Gastroesophageal sphincter (tissue), 4 donors: ENCODE data around the gene BEST4. TPM values are rescaled to one million over a fixed set of nuclear protein-coding genes. Genes with fewer than 3 reads are reported as not detected.
A peak's percentile ranks its signal among the peaks of the same experiment; 100 is the strongest.

Source experiments
- ATAC-seq: fragments of 150-250 bp; one replicate; pipeline ENCODE4 v1.9.1; 2016; ENCODE audit warnings: mild to moderate bottlenecking, moderate library complexity
- H3K27ac ChIP-seq, 4 donors: fragments of 200-600 bp; sonication (generic) in 3 of 4; 1 replicate in 3 of 4; 2 replicates in 1 of 4; pipeline ENCODE4 v1.5.1; 2016 to 2019
- H3K27me3 ChIP-seq: fragments of 200-600 bp; sonication (generic); one replicate; pipeline ENCODE4 v1.5.1; 2019
- H3K36me3 ChIP-seq, 2 donors: fragments of 200-600 bp; sonication (generic); one replicate each; pipeline ENCODE4 v1.5.1; 2019; ENCODE audit warnings: control low read depth in 1 of 2
- H3K4me1 ChIP-seq, 3 donors: fragments of 200-600 bp; sonication (generic); 1 replicate in 2 of 3; 2 replicates in 1 of 3; pipeline ENCODE4 v1.5.1; 2016 to 2019; ENCODE audit warnings: control low read depth in 2 of 3
- H3K4me3 ChIP-seq, 2 donors: fragments of 200-600 bp; sonication (generic); one replicate each; pipeline ENCODE4 v1.5.1; 2019; ENCODE audit warnings: mild to moderate bottlenecking in 1 of 2, moderate library complexity in 1 of 2
- H3K9me3 ChIP-seq, 3 donors: fragments of 200-600 bp; sonication (generic); one replicate each; pipeline ENCODE4 v1.5.1; 2017 to 2019; ENCODE audit warnings: control low read depth in 2 of 3
- CTCF ChIP-seq, 4 experiments: fragments of 200-600 bp in 2 of 4; fragments of 450-650 bp in 2 of 4; sonication (generic) in 1 of 4; IDR thresholded peaks; one replicate each; pipeline ENCODE4 v1.5.1; 2017 to 2019; ENCODE audit warnings: antibody characterized with exemption in 4 of 4, mild to moderate bottlenecking in 2 of 4, moderate library complexity in 2 of 4
- EP300 ChIP-seq: sonication (generic); formaldehyde crosslinking; IDR thresholded peaks from one replicate; pipeline ENCODE4 v1.6.1; 2017; ENCODE audit warnings: antibody characterized with exemption, mild to moderate bottlenecking
- POLR2A ChIP-seq, 2 donors: fragments of 450-650 bp; IDR thresholded peaks; one replicate each; pipeline ENCODE4 v1.6.1; 2017; ENCODE audit warnings: antibody characterized with exemption in 2 of 2, mild to moderate bottlenecking in 2 of 2, moderate library complexity in 1 of 2
- POLR2AphosphoS5 ChIP-seq: sonication (generic); formaldehyde crosslinking; IDR thresholded peaks from one replicate; pipeline ENCODE4 v1.6.1; 2017; ENCODE audit warnings: antibody characterized with exemption
- WGBS, 2 donors: methylation state at CpG; one replicate each; pipeline ENCODE4 v1.1.5; 2018; ENCODE audit warnings: low coverage in 1 of 2; 5-methylcytosine and 5-hydroxymethylcytosine counted together
- total RNA-seq, 4 donors: library from RNA; depleted of rRNA; stranded (reverse); fragments of >200 nt; gene quantifications; one replicate each; pipeline ENCODE4 v1.1.0, GENCODE V29; 2016

BEST4 gene
- total RNA-seq, 4 donors from 2014 or later = 0.15 to 0.31 TPM; not detected in 2

- H3K4me1 ChIP-seq = peaks cover 10 to 73% (median 45%) of the 10 kb centered on the region in 3 donors
- WGBS, 2 donors = 94% methylated on average over 5 of the region's 9 CpGs; no CpG with 5 or more reads in 1 of the 2 donors
- H3K4me3 ChIP-seq = no peak overlapping the region
- H3K27ac ChIP-seq = peak overlapping the region in 3 of 4 donors; percentile 72 to 96 (median 96)
- TF ChIP-seq POLR2AphosphoS5 (no peak), POLR2A (IDR thresholded peaks at IDR 0.05) (no peak), CTCF (IDR thresholded peaks at IDR 0.05) (no peak), EP300 (no peak)
- peaks cover 0 to 43% of the 10 kb centered on the region in 2 donors for H3K36me3 ChIP-seq
- no peak for ATAC-seq
- no peaks in the 10 kb centered on the region for H3K27me3 ChIP-seq
- H3K9me3 ChIP-seq = no peaks in the 10 kb centered on the region
These were observed 15.0 kb upstream of the BEST4 start for GRCh38 chr1:44803062-44803311.

- no peak for TF ChIP-seq EP300
- TF ChIP-seq POLR2A (IDR thresholded peaks at IDR 0.05) = no peak
- no peak for TF ChIP-seq CTCF (IDR thresholded peaks at IDR 0.05)
- no peak for TF ChIP-seq POLR2AphosphoS5
- 80 to 85% methylated on average over 1 to 6 of the region's 13 CpGs for WGBS, 2 donors
These were observed 14.5 kb upstream of the BEST4 start for GRCh38 chr1:44802306-44803061.

GRCh38 chr1:44801491-44802305 lies 13.7 kb upstream of the BEST4 start:
- H3K27ac ChIP-seq = peak overlapping the region in 3 of 4 donors; percentile 72 to 96 (median 96)
- peaks cover 0 to 43% of the 10 kb centered on the region in 2 donors for H3K36me3 ChIP-seq
- no peaks in the 10 kb centered on the region for H3K9me3 ChIP-seq
- peaks cover 7 to 60% (median 32%) of the 10 kb centered on the region in 3 donors for H3K4me1 ChIP-seq
- no peaks in the 10 kb centered on the region for H3K27me3 ChIP-seq
- no peak for ATAC-seq
- WGBS, 2 donors = 48 to 88% methylated on average over 6 of the region's 13 CpGs
- peak overlapping the region in 1 of 2 donors; percentile 93 for H3K4me3 ChIP-seq
- TF ChIP-seq CTCF (IDR thresholded peaks at IDR 0.05) (no peak), EP300 (no peak), POLR2AphosphoS5 (no peak), POLR2A (IDR thresholded peaks at IDR 0.05) (no peak)

More at GRCh38 chr1:44802306-44803061, 14.5 kb upstream of the BEST4 start:
- H3K4me1 ChIP-seq = peaks cover 10 to 68% (median 40%) of the 10 kb centered on the region in 3 donors
- peak overlapping the region in 3 of 4 donors; percentile 72 to 96 (median 96) for H3K27ac ChIP-seq
- no peaks in the 10 kb centered on the region for H3K9me3 ChIP-seq
- H3K36me3 ChIP-seq = peaks cover 0 to 43% of the 10 kb centered on the region in 2 donors
- H3K27me3 ChIP-seq = no peaks in the 10 kb centered on the region
- ATAC-seq = no peak
- H3K4me3 ChIP-seq = peak overlapping the region in 1 of 2 donors; percentile 93

- Histone ChIP-seq H3K27me3 (no peaks in the 10 kb centered on the region), H3K36me3 (peaks cover 0 to 27% of the 10 kb centered on the region in 2 donors), H3K4me3 (peak within 1 kb of the TSS; percentile 67 to 93), H3K4me1 (peaks cover 0 to 46% (median 23%) of the 10 kb centered on the region in 3 donors), H3K9me3 (no peaks in the 10 kb centered on the region), H3K27ac (peak within 1 kb of the TSS; percentile 80 to 96 (median 96))
- 0% methylated on average over 3 of the region's 79 CpGs; no CpG with 5 or more reads in 1 of the 2 donors for WGBS, 2 donors
- peak in 3 of 4 experiments; percentile 87 to 95 (median 89) for TF ChIP-seq CTCF (IDR thresholded peaks at IDR 0.05)
- peak; percentile 92 to 97 for TF ChIP-seq POLR2A (IDR thresholded peaks at IDR 0.05)
- TF ChIP-seq POLR2AphosphoS5 = peak; percentile 89
- no peak for TF ChIP-seq EP300
- ATAC-seq = peak; percentile 95
These were observed 12.0 kb upstream of the BEST4 start, which contains the start of gene PLK3 for GRCh38 chr1:44799770-44800584. Gene PLK3 (plus strand): TSS chr1:44800377. CDS start chr1:44800464, 87 bp downstream.
